Erythroblast (primary cell): ENCODE measurements around the gene PARP14.

Source experiments
- GATA1 ChIP-seq: IDR thresholded peaks from 2 replicates; pipeline ENCODE4 v1.6.1; 2011; ENCODE audit warnings: low read depth, mild to moderate bottlenecking, control low read depth, low read length, moderate library complexity
- POLR2A ChIP-seq: IDR thresholded peaks from 2 replicates; pipeline ENCODE4 v1.6.1; 2011; ENCODE audit warnings: mild to moderate bottlenecking, low read length

DNA sequence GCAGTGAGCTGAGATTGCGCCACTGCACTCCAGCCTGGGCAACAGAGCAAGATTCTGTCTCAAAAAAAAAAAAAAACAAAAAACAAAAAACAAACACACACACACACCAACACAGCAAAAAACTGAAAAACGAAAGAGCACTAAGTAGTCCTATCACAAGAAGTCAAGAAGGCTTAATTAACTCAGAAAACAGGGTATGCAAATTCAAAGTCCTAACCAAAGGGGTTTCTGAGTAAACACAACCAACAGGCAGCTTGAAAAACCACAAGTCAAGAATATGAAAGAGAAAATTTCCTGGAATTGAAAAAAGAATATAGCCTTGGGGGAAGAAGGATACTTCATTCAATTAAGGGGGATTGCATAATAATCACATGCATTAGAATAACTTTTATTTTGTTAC lies 37.7 kb upstream of the PARP14 start:
- TF ChIP-seq POLR2A (no peak), GATA1 (no peak)
